GM10847 (cell line): ENCODE measurements around the gene TEX101.

Experiments
- POLR2A ChIP-seq: IDR thresholded peaks from 2 replicates; pipeline ENCODE4 v1.6.1; 2011; ENCODE audit not compliant: insufficient read length; ENCODE audit errors: extremely low read depth

Gene TEX101

GRCh38 chr19:43414554-43414953, at the start of gene TEX101:
TEX101 (plus strand) TSS chr19:43414890; CDS start chr19:43415920, 1,030 bp downstream.
- no peak for TF ChIP-seq POLR2A

GRCh38 chr19:43367822-43368221, 46.9 kb upstream of the TEX101 start:
- TF ChIP-seq POLR2A = no peak

- no peak for TF ChIP-seq POLR2A
Observed at GRCh38 chr19:43371909-43372308, 42.8 kb upstream of the TEX101 start.

GRCh38 chr19:43372462-43372861, 42.2 kb upstream of the TEX101 start:
- TF ChIP-seq POLR2A = no peak

- no peak for TF ChIP-seq POLR2A
Observed at GRCh38 chr19:43380008-43380407, 34.7 kb upstream of the TEX101 start.

GRCh38 chr19:43380771-43381386, 33.8 kb upstream of the TEX101 start:
- no peak for TF ChIP-seq POLR2A

GRCh38 chr19:43395561-43395960, 19.1 kb upstream of the TEX101 start:
- no peak for TF ChIP-seq POLR2A

- no peak for TF ChIP-seq POLR2A
Observed at GRCh38 chr19:43406297-43406696, 8.4 kb upstream of the TEX101 start.

GRCh38 chr19:43407416-43408005, 7.2 kb upstream of the TEX101 start:
- TF ChIP-seq POLR2A = no peak

- no peak for TF ChIP-seq POLR2A
Observed at GRCh38 chr19:43408043-43408442, 6.6 kb upstream of the TEX101 start.

GRCh38 chr19:43409415-43409814, 5.3 kb upstream of the TEX101 start:
- no peak for TF ChIP-seq POLR2A

- no peak for TF ChIP-seq POLR2A
Observed at GRCh38 chr19:43412441-43412840, 2.2 kb upstream of the TEX101 start.

- no peak for TF ChIP-seq POLR2A
Observed at GRCh38 chr19:43416951-43417623, 2.4 kb downstream of the TEX101 start.

- TF ChIP-seq POLR2A = no peak
Observed at GRCh38 chr19:43420954-43421353, 6.3 kb downstream of the TEX101 start.

GRCh38 chr19:43422000-43422688, 7.5 kb downstream of the TEX101 start:
- TF ChIP-seq POLR2A = no peak

GRCh38 chr19:43422689-43423066, 8.0 kb downstream of the TEX101 start:
- TF ChIP-seq POLR2A = no peak
